GM12874 (cell line): ENCODE measurements around the gene SYNE3.

Source experiments
- TF ChIP-seq, protein P1 (sequence below): IDR thresholded peaks from 2 replicates; pipeline ENCODE4 v1.5.1; 2011; ENCODE audit warnings: low read depth, mild to moderate bottlenecking, control low read depth, low read length, moderate library complexity; ENCODE audit not compliant: insufficient read depth

Gene SYNE3

DNA sequence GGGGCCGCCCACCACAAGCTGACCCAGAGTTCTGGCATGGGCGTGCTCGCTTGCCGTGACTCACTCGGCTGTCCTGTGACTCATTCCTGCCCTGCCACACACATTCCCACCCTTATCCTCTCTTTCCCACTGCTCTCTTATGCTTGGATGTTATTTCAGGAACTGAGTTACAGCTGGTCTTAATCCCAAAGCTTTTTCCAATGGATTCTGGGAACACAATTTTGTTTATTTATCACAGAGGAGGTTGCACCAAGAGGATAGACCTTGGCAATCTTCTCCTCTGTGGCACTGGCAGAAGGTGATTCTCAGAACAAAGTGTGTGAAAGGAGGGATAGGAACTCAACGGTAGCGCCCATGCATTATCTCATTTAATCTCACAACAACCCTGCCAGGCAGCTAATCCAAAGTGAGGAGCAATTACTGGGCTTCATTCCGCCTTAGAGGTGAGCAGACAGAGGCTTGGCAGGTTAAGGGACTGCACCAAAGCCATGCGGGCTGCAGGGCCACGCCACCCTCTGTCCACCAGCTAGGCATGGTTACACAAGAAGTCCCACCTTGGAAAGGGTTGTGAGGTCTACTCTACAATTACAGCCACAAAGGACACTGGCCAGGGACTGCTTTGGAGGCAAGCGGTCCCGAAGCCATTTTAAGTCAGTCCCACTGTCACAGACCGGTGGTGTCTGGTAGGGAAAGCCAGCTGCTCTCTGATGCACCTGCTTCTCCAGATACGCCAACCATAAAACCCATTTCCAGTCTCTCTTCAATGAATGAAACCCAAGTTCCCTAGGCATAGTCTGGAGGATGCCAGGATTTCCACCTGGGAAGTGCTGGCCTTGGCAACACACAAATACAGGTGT is 32.9 kb downstream of the SYNE3 start:
- TF ChIP-seq, protein P1, sequence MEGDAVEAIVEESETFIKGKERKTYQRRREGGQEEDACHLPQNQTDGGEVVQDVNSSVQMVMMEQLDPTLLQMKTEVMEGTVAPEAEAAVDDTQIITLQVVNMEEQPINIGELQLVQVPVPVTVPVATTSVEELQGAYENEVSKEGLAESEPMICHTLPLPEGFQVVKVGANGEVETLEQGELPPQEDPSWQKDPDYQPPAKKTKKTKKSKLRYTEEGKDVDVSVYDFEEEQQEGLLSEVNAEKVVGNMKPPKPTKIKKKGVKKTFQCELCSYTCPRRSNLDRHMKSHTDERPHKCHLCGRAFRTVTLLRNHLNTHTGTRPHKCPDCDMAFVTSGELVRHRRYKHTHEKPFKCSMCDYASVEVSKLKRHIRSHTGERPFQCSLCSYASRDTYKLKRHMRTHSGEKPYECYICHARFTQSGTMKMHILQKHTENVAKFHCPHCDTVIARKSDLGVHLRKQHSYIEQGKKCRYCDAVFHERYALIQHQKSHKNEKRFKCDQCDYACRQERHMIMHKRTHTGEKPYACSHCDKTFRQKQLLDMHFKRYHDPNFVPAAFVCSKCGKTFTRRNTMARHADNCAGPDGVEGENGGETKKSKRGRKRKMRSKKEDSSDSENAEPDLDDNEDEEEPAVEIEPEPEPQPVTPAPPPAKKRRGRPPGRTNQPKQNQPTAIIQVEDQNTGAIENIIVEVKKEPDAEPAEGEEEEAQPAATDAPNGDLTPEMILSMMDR, result no peak

DNA sequence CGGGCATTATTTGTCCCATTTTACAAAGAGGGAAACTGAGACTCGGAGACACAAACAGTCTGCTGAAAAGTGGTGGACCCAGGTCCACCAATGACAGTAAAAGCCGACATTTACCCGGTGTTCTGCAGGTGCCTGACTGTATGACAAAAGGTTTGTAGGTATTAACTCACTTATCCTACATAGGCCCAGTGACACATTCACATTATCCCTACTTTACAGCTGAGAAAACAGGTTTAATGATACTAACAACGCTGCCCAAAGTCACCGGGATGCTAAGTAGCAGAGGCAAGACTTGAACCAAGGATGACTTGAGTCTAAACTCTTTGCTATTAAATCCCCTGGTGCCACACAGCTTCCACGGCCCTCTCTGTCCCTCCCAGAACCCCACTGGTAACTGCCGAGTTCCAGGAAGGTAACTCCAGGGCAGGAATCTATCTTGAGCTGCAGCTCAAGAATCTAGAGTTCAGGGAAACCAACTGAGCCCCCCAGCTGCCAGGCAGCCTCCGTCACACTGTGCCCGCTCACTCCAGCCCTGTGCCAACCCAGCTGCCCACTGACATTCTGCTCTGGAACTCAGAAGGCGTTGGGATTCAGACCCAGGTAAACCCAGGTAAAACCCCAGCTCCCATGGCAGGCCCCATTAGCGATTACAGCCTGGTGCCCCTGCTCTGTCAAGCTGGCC is 33.7 kb downstream of the SYNE3 start:
- TF ChIP-seq, protein P1, result no peak

DNA sequence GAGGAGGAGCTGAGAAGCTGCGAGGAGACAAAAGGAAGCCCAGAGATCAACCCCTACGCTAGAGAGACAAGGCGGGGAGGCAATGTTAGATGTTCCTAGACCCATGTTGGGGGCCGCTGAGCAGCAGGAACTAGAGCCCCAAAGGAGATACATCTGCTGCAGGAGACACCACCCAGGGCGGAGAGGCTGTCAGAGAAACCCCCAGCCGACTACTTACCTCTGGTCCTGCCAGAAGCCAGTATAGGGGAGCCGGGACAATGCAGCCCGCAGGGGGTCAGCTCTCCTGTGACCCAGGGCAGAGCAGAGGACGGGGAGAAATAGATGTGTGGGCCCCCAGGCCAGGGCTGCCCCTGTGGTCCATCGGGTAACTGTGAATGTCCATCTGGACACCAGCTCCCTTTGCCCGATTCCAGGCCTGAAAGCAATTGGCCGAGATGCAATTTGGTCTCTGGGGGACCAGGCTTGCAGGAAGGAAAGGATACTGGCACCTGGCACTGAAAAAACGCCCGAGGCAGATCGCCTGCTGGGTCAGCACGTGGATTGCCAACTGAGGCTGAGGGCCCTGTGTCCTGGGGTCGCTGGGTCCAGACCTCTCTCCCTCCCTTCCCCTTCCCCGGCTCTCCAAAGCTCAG is 34.9 kb downstream of the SYNE3 start:
- TF ChIP-seq, protein P1, result no peak

DNA sequence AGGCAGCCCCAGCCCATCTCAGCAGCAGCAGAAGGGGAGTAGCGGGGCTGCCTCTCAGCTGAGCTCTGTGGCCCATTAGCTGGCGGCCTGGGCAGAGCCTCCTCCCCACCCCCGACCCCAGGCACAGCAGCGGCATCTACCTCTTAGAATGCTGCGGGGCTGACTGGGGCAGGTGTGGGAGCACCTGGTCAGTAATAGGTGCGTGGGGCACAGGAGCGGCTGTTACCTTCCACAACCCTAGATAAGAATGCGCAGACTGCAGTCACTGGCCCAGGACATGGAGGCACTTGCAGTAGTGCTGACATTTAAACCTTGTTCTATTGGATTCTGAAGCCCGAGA is 35.6 kb downstream of the SYNE3 start:
- TF ChIP-seq, protein P1, result no peak

DNA sequence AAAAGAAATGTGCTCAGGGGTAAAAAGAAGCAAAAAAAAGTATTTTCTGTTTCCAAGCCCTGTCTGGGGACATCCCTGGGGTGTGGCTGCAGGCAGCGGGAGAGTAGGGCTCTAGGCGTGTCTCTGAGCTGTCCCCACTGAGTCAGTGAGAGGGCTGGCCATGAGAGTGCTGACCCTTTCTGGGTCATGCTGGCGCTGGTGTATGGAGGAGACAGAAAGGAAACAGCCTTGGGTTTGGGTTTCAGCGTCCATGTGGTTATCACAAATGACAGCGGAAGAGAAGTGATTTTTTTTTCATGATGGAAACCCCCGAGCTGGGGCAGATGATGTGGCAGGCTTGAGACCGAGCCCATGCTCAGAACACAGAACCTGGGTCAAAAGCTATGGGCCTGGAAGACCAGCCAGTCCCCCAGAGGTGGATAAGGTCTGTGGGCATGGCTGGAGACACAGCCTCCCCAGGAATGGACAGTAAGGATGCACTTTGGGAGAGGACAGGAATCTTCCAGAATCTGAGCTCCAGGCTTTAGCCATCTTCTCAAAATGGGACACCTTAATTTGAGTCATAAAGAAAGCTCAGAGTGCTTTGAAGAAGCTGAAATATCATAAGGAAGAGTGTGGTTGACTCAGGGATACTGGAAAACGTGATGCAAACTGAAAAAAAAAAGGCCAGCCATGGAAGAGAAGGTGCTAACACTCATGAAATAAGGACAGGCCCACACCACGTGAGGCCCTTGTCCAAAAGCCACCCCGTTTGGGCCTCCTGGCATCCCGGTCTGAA is 36.2 kb downstream of the SYNE3 start:
- TF ChIP-seq, protein P1, result no peak

DNA sequence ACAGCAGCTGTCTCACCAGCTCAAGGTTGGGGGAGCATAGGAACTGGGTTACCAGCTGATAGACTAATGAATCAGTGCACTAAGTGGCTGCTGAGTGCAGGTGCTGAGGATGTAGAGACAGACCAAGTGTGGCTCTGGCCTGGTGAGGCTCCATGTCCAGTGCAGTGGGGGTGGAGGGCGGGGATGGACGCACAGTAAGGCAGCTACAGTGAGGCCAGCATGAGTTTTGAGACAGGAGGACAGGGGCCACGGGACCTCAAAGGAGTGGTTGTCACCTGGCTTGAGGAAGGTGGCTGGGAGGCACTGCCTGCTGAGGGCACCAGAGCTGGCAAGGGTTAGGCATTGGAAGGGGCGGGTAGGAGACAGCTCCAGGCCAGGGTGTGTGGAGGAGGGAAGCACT is 37.0 kb downstream of the SYNE3 start:
- TF ChIP-seq, protein P1, result no peak

DNA sequence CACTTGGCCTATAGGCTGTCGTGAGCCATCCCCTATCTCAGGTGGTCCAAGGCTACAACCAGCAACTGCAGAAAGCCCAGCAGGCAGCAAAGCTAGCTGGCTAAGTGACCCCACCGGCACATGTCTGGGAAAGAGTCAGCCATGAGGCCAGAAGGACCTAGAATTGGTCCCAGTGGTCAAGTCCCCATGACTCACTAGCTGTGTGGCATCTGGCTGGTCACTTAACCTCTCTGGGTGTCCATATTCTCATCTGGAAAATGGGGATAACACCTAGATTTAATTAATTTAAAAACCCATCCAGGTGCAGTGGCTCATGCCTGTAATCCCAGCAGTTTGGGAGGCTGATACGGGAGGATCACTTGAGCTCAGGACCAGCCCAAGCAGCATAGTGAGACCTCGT is 37.6 kb downstream of the SYNE3 start:
- TF ChIP-seq, protein P1, result no peak
